Stimulated activated CD8-positive, alpha-beta memory T cell treated with anti-CD3 and anti-CD28 coated beads, Interleukin-2, amount 100 ng/mL, for 1 hour (primary cell): ENCODE results near the gene TADA2B.
A peak's percentile ranks its signal among the peaks of the same experiment; 100 is the strongest.

Source experiments
- DNase-seq, 2 donors: peaks; one replicate each; pipeline ENCODE4 v3.0.0-alpha.2; 2020; ENCODE audit warnings: low read depth in 2 of 2

TADA2B gene, protein sequence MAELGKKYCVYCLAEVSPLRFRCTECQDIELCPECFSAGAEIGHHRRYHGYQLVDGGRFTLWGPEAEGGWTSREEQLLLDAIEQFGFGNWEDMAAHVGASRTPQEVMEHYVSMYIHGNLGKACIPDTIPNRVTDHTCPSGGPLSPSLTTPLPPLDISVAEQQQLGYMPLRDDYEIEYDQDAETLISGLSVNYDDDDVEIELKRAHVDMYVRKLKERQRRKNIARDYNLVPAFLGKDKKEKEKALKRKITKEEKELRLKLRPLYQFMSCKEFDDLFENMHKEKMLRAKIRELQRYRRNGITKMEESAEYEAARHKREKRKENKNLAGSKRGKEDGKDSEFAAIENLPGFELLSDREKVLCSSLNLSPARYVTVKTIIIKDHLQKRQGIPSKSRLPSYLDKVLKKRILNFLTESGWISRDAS

DNA sequence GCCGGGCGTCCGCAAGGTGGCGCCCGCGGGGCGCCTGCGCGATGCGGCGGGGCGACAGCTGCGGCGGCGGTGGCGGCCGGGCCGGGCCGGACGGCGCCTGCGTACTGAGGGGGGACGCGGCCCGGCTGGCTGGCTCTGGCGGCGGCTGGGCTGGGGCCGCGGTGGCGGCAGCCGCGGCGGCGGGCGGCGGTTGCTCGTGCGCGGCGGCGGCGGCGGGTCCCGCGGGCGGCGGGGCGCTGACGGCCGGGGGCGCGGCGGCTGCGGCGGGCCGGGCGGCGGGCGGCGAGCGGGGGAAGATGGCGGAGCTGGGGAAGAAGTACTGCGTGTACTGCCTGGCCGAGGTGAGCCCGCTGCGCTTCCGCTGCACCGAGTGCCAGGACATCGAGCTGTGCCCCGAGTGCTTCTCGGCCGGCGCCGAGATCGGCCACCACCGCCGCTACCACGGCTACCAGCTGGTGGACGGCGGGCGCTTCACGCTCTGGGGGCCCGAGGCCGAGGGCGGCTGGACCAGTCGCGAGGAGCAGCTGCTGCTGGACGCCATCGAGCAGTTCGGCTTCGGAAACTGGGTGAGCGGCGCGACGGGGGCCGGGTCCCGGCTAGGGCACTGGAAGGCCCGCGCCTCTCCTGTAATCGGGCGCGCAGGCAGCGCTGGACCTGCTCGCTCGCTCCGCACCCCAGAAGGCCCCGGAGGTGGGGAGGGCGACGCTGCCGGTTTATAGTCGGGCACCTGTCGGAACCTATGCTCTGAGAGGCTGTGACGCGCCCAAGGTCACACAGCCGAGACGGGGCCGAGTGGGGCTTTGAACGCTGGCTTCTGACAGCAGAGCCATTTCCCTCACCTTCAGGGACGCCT lies at the start of gene TADA2B:
Gene TADA2B (plus strand): TSS at position 89 of the 853 bp plus-strand sequence. CDS start 208 bp downstream, at position 297.
- DNase-seq, result peak in 1 of 2 donors; percentile 28

DNA sequence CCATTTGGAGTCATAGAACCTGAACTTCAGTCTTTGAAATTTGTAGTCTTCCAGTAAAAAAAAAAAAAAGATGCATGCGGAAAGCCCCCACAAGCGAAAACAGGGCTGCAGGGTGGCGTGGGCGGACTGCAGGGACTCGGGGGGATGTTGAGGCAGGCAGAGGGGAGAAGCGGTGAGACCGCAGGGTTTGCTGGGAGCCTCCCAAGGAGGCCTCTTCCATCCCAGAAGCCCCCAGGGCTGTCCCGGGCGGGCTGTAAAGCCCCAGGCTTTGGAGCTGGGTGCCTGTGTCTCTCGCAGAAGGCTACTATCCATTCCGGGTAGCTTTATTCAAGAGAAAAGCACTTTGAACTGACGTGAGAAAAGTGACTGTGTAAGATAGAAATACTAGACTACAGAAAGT lies 46.7 kb upstream of the TADA2B start:
- no peak for DNase-seq

- DNase-seq, result no peak
These were observed 43.7 kb upstream of the TADA2B start for GRCh38 chr4:6999172-7000086.

DNA sequence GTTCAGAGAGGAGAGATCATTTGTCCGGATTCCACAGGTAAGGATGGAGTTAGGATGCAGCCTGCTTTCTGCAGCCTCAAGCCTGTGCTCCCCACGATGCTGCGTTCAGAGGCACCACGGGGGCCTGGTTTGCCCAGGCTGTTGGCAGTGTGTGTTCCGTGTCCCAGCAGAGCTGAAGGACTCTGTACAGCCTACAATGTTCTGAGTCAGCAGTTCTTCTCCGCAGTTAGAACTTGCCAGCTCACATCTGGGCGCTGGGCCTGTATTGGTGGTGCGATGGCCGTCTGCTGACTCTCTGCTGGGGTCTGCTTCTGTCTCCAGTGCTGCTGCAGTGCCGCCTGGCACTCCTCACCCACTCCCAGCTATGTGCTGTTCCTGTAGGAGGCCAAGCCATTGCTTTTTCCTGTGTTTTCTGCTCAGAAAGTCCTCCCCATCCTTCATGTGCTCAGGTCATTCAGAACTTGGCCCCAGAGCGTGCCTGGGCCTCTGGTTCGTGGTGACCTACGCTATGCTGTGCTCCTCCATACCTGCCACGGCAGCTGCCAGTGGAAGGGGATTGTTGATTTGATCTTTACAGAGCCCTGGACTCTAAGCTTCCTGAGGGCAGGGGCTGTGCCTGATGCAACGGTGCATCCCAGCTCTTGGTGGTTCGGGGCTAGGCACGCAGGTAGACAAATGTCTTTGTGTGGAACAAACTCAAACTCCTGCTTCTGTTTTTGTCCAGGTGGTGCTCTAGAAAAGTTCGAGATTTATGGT lies 42.6 kb upstream of the TADA2B start:
- no peak for DNase-seq

- DNase-seq, result no peak
These were observed 41.9 kb upstream of the TADA2B start for GRCh38 chr4:7001271-7001670.

GRCh38 chr4:7002336-7002735 lies 40.8 kb upstream of the TADA2B start:
- no peak for DNase-seq

GRCh38 chr4:7003176-7003878 lies 39.8 kb upstream of the TADA2B start:
- DNase-seq, result no peak

DNA sequence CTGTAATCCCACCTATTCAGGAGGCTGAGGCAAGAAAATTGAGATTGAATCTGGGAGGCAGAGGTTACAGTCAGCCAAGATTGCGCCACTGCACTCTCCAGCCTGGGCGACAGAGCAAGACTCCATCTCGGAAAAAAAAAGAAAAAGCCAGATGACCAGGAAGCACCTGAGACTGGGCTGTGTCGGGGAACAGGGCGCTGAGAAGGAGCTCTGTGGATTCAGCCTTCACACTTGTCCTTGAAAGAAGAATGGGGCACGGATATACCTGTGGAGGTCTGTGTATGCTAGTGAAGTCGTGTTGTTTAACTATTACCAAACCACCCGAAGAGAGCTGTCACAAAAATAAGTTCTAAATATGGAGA lies 39.3 kb upstream of the TADA2B start:
- no peak for DNase-seq

GRCh38 chr4:7004331-7004730 lies 38.8 kb upstream of the TADA2B start:
- DNase-seq, result no peak

DNA sequence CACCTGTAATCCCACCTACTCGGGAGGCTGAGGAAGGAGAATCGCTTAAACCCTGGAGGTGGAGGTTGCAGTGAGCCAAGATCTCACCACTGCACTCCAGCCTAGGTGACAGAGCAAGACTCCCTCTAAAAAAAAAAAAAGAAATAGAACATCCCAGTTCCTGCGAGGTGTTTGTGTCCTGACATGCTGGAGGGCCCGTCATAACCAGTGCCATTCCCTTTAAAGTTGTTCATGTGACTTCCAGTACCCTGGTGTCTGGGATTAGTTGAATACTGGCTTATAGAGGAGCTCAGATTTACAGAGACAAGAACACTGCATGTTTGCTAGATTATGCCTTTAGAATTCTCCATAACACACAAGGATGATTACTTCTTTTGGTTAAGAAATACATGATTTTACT lies 37.6 kb upstream of the TADA2B start:
- DNase-seq, result no peak

GRCh38 chr4:7006411-7006810 lies 36.8 kb upstream of the TADA2B start:
- DNase-seq, result no peak

DNA sequence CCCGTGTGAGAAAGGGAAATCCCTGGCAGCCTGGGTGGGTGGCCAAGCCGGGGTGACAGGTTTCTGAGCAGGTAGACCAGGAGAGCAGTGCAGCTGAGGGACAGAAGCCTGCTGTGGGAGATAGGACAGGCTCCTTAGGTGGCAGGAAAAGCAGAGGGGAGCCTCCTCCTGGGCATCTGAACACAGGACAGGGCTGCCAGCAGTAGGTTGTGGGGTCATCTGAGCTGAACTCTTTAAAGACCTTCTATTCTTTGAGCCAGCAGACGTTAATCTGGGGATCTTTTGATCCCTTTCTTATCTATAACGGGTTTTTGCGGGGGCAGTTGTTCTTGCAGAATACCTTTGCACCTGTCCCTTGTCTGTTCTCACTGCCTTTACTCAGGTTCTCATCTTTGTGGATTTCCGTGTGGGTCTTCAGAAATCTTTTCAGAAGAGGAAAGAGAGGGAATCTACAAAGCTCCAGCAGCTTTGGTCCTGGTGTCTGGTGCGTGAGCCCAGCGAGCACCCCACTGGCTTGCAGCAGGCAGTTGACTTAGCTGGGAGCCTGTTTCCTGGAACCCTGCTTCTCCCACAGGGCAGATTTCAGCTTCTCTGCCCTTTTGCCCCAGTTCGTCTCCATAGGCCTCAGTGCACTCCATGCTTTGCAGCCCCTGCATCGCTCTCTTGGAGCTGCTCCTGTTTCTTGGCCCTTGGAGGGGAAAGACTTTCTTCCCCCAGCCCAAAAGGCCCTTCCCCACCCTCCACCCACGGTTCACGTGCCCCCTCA lies 35.8 kb upstream of the TADA2B start:
- DNase-seq, result no peak

DNA sequence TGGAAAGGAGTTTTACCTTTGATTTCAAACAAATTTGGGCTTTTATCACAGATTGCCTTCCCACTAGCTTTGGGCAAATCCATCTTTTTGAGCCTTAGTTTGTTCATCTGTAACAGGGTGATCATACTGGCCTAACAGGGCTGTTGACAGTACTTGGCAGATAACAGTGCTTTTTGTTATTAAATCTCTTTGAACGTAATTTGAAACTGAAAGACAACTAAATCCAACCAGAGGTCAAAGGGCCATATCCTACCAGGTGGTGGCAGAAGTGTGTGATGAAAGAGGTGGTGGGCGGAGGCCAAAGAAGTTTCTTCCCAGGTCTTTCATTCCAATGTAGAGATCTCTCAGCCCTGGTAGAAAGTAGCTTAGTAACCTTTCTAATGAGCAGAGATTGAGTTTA lies 35.2 kb upstream of the TADA2B start:
- DNase-seq, result no peak

DNA sequence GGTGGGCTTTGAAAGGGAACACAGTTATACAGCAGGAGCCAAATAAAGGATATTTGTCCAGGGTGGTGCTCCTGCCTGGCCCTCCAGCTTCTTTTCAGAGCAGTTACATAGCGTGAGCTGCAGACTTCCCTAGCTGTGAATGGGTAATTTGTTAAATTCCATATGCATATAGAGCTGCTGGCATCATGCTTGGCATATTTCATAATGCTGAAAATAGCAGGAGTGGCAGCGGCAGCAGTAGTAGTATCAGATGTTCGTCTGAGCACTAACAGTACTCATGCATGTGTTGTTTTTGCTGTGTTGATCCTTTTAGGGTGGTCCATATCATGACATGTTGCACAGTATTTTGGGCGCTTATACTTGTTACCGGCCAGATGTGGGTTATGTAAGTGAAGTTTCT lies 33.6 kb upstream of the TADA2B start:
- DNase-seq, result no peak

- DNase-seq, result no peak
These were observed 30.0 kb upstream of the TADA2B start for GRCh38 chr4:7013175-7013574.

DNA sequence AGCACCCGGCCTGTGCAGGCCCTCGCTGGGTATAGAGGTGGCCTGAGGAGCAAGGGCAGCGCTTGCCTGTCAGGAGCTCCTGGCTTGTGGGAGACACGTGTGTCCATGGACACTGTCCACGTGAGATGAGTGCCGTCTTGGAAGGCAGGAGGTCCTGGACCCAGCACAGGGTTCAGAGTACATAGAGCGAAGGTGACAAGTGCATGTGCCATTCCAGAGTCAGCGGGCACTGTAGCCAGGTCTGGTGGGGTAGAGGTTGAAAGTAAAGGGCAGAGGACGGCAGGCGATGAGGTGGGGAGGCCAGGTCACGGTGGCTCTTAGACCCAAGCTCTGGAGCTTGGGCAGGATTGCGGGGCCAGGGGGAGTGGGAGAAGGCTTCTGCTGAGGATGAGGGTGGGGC lies 28.4 kb upstream of the TADA2B start:
- DNase-seq, result no peak

GRCh38 chr4:7015383-7016035 lies 27.7 kb upstream of the TADA2B start:
- no peak for DNase-seq

DNA sequence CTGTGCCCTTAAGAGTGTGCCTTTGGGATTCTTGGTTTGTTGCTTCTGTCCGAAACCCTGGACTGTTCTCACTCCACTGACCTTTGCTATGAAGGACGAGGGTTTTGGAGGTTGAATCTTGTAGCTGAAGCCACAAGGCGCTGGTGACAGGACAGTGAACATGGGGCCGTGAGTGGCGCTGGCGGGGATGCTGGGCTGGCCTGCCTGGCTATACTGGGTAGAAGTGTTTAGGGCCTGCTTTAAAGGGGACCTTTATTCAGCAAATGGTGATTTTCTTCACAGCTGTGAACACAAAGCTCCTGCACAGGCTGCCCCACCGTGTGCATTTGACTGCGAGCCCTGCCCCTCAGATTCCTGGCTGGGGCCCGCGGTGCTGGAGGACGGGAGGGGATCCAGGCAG lies 27.1 kb upstream of the TADA2B start:
- DNase-seq, result no peak

- no peak for DNase-seq
These were observed 26.7 kb upstream of the TADA2B start for GRCh38 chr4:7016512-7016911.
